SH-SY5Y (cell line): ENCODE measurements around the gene SSBP3.

ENCODE experiments used
- GATA2 ChIP-seq: IDR thresholded peaks from 2 replicates; pipeline ENCODE4 v1.6.1; 2011; ENCODE audit warnings: mild to moderate bottlenecking, low read depth, low read length
- GATA3 ChIP-seq: IDR thresholded peaks from 2 replicates; pipeline ENCODE4 v1.6.1; 2011; ENCODE audit warnings: low read depth, mild to moderate bottlenecking, low read length, moderate library complexity

Gene SSBP3

GRCh38 chr1:54326543-54327385 is 79.4 kb downstream of the SSBP3 start:
- TF ChIP-seq GATA2 (no peak), GATA3 (no peak)

GRCh38 chr1:54325703-54326461 is 80.3 kb downstream of the SSBP3 start:
- TF ChIP-seq GATA2 (peak; percentile 93), GATA3 (peak; percentile 79)

- TF ChIP-seq GATA3: no peak
- no peak for TF ChIP-seq GATA2
Measured at GRCh38 chr1:54325284-54325683, 80.9 kb downstream of the SSBP3 start.

GRCh38 chr1:54324251-54325140 is 81.7 kb downstream of the SSBP3 start:
- TF ChIP-seq GATA3 (no peak), GATA2 (no peak)

- TF ChIP-seq GATA2: no peak
Measured at GRCh38 chr1:54323921-54324250, 82.3 kb downstream of the SSBP3 start.

- TF ChIP-seq GATA3 (no peak), GATA2 (no peak)
Measured at GRCh38 chr1:54323324-54323739, 82.9 kb downstream of the SSBP3 start.

- TF ChIP-seq GATA3 (no peak), GATA2 (no peak)
Measured at GRCh38 chr1:54318246-54318814, 87.9 kb downstream of the SSBP3 start.

GRCh38 chr1:54317084-54317483 is 89.1 kb downstream of the SSBP3 start:
- TF ChIP-seq GATA3: no peak
- TF ChIP-seq GATA2: no peak

GRCh38 chr1:54315099-54315498 is 91.1 kb downstream of the SSBP3 start:
- TF ChIP-seq GATA2 (no peak), GATA3 (no peak)

GRCh38 chr1:54314696-54315095 is 91.5 kb downstream of the SSBP3 start:
- TF ChIP-seq GATA3: no peak
- no peak for TF ChIP-seq GATA2

- TF ChIP-seq GATA2 (no peak), GATA3 (no peak)
Measured at GRCh38 chr1:54312796-54313316, 93.3 kb downstream of the SSBP3 start.

GRCh38 chr1:54311506-54311905 is 94.7 kb downstream of the SSBP3 start:
- TF ChIP-seq GATA2: no peak
- TF ChIP-seq GATA3: no peak

- TF ChIP-seq GATA3: no peak
Measured at GRCh38 chr1:54310439-54311328, 95.5 kb downstream of the SSBP3 start.
